GM12892 (cell line): ENCODE data around the gene SULT1A2.
"Not testable (repeated sequence)": the region's sequence is repeated elsewhere in the genome, so short reads cannot be mapped to it uniquely, and the experiment has no call there.

Experiments
- POLR2A ChIP-seq: IDR thresholded peaks from 2 replicates; pipeline ENCODE4 v1.6.1; 2011; ENCODE audit warnings: low read depth, low read length, control low read depth
- POLR2AphosphoS5 ChIP-seq: IDR thresholded peaks from 2 replicates; pipeline ENCODE4 v1.6.1; 2011; ENCODE audit warnings: low read depth, low read length, control low read depth
- TAF1 ChIP-seq: IDR thresholded peaks from 2 replicates; pipeline ENCODE4 v1.6.1; 2011; ENCODE audit warnings: low read depth, mild to moderate bottlenecking, control low read depth, low read length, borderline replicate concordance

GRCh38 chr16:28638359-28638758 lies 41.5 kb upstream of the SULT1A2 start:
- not testable (repeated sequence) for TF ChIP-seq POLR2A, POLR2AphosphoS5, TAF1
